Measurements from ENCODE around the gene NCOA3.

Gene NCOA3

DNA sequence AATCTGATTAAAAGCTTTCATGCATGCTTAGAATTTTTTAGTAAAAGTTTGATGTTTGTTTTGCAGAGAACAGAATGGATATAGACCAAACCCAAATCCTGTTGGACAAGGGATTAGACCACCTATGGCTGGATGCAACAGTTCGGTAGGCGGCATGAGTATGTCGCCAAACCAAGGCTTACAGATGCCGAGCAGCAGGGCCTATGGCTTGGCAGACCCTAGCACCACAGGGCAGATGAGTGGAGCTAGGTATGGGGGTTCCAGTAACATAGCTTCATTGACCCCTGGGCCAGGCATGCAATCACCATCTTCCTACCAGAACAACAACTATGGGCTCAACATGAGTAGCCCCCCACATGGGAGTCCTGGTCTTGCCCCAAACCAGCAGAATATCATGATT lies 133.6 kb downstream of the NCOA3 start:
- no peak for DNase-seq (ENCODE audit: low read depth)

- DNase-seq (ENCODE audit: low read depth): no peak
Measured at GRCh38 chr20:47638851-47639250, 137.2 kb downstream of the NCOA3 start.

DNA sequence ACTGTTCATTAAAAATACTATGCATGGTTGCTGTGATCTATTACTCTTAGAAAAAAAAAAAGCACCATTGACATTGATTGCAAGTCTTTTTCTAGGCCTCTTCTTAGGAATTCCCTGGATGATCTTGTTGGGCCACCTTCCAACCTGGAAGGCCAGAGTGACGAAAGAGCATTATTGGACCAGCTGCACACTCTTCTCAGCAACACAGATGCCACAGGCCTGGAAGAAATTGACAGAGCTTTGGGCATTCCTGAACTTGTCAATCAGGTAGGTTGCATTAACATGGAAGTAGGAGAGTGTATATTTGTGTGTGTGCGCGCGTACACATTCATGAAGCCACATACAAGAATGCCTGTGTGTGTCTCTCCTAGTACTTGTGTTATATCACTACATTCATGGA lies 140.4 kb downstream of the NCOA3 start:
- no peak for DNase-seq (ENCODE audit: low read depth)

GRCh38 chr20:47642624-47643023 lies 140.9 kb downstream of the NCOA3 start:
- no peak for DNase-seq (ENCODE audit: low read depth)

DNA sequence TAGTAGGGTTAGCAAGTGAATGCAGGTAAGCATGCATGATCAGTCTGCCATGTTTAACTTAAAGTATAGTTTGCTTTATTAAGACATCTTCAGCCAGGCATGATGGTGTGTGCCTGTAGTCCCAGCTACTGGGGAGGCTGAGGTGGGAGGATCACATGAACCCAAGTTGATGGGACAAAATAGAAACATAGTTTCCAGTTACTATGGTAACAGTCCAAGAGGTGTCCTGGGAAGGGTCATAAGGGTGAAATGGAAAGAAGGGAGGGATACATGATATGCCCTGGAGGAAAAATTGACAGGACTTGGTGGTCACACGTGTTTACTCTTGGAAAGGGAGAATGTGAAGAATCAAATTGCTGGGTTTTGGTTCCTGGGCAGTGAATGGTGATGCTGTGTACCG lies 143.9 kb downstream of the NCOA3 start:
- DNase-seq (ENCODE audit: low read depth): no peak

GRCh38 chr20:47647994-47648393 lies 146.3 kb downstream of the NCOA3 start:
- no peak for DNase-seq (ENCODE audit: low read depth)

DNA sequence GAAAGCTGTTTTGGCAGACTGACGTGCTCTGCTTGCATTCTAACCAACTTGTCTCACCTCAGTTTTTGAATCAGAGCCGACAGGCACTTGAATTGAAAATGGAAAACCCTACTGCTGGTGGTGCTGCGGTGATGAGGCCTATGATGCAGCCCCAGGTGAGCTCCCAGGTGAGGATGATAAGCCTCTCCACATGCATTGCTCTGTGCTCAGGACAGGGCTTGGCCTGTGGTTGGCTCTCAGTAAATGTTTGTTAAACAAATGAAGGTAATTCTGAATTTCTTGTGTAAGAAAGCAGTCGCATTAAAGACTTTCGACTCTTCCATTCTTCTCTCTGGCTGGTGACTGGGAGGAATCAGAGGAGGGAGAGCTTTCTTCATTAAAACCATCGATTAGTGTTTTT lies 147.3 kb downstream of the NCOA3 start:
- DNase-seq (ENCODE audit: low read depth): no peak

GRCh38 chr20:47652301-47652700 lies 150.6 kb downstream of the NCOA3 start:
- no peak for DNase-seq (ENCODE audit: low read depth)

- no peak for DNase-seq (ENCODE audit: low read depth)
Measured at GRCh38 chr20:47652794-47653193, 151.1 kb downstream of the NCOA3 start.

DNA sequence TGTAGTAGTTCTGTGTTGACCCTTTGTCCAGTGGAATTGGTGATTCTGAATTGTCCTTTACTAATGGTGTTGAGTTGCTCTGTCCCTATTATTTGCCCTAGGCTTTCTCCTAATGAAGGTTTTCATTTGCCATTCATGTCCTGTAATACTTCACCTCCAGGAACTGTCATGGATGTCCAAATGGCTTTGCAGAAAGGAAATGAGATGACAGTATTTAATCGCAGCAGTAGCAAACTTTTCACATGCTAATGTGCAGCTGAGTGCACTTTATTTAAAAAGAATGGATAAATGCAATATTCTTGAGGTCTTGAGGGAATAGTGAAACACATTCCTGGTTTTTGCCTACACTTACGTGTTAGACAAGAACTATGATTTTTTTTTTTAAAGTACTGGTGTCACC lies 152.2 kb downstream of the NCOA3 start:
- no peak for DNase-seq (ENCODE audit: low read depth)

- no peak for DNase-seq (ENCODE audit: low read depth)
Measured at GRCh38 chr20:47654370-47654769, 152.7 kb downstream of the NCOA3 start.

- no peak for DNase-seq (ENCODE audit: low read depth)
Measured at GRCh38 chr20:47655635-47656034, 153.9 kb downstream of the NCOA3 start.

- no peak for DNase-seq (ENCODE audit: low read depth)
Measured at GRCh38 chr20:47656318-47656717, 154.6 kb downstream of the NCOA3 start.

GRCh38 chr20:47659904-47660601 lies 158.4 kb downstream of the NCOA3 start:
- no peak for DNase-seq (ENCODE audit: low read depth)

DNA sequence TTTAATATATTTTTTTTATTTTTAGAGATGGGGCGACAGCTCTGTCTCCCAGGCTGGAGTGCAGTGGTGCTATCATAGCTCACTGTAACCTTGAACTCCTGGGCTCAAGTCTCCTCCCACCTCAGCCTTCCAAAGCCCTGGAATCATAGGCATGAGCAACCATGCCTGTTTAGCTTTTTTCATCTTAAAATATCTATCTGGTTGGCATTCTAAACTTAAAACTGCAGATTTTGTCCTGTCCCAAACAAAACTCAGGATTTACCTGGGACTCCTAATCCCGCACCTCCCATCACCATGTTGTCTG lies 158.9 kb downstream of the NCOA3 start:
- no peak for DNase-seq (ENCODE audit: low read depth)

GRCh38 chr20:47660983-47661700 lies 159.5 kb downstream of the NCOA3 start:
- no peak for DNase-seq (ENCODE audit: low read depth)

- no peak for DNase-seq (ENCODE audit: low read depth)
Measured at GRCh38 chr20:47661714-47662113, 160.0 kb downstream of the NCOA3 start.

GRCh38 chr20:47662483-47663353 lies 161.0 kb downstream of the NCOA3 start:
- no peak for DNase-seq (ENCODE audit: low read depth)

DNA sequence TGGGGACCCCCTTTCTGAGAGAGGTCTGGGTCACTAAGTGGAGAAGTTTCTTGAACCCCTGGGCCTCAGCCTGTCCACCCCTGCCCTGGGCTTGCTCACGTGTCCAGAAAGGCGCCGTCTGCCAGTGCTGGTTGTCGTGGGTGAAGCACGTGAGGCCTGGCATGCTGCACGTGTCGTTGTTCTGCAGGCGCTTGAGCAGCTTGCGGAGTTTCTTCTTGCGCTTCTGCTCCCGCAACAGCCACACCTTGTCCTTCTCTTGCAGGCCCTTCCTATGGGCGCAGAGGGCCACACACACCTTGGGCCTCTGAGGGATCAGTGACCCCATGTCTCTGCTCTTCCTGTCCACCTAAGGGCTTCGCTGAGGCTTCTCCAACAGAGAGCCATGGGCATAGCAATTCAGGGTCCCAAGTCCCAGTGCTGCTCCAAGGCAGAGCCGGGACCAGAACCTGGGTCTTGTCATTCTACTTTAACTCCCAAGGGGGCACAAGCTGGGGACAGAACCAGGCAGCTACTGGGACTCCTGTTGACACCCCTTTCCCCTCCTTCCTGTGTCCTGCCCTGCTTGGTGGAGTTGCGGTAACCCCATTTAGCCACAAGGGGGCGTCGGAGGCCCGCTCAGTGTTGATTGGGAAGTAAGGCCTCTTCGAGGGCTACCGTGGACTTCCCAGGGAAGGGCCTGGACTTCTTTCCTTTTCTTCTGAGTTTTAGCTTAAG lies 161.8 kb downstream of the NCOA3 start:
- peak; percentile 52 for DNase-seq (ENCODE audit: low read depth)

GRCh38 chr20:47664068-47664437 lies 162.4 kb downstream of the NCOA3 start:
- no peak for DNase-seq (ENCODE audit: low read depth)

DNA sequence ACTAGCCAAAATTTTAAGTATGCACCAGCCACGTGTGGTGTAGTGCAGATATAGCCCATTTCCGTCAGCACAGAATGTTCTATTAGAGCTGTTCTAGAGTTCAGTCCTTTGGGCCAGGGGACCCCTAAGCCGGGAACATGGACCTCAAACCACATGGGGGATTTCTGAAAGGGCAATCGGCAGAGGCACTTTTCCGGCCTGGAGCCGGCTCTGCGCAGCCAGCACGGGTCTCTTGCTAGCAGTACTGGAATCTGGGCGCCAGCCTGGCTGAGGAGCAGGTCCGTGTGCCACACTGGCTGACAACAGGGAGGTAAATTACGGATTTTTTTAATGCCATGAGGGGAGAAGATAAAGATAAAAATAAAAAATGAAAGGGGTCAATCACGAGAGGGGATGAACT lies 163.1 kb downstream of the NCOA3 start:
- DNase-seq (ENCODE audit: low read depth): no peak

DNA sequence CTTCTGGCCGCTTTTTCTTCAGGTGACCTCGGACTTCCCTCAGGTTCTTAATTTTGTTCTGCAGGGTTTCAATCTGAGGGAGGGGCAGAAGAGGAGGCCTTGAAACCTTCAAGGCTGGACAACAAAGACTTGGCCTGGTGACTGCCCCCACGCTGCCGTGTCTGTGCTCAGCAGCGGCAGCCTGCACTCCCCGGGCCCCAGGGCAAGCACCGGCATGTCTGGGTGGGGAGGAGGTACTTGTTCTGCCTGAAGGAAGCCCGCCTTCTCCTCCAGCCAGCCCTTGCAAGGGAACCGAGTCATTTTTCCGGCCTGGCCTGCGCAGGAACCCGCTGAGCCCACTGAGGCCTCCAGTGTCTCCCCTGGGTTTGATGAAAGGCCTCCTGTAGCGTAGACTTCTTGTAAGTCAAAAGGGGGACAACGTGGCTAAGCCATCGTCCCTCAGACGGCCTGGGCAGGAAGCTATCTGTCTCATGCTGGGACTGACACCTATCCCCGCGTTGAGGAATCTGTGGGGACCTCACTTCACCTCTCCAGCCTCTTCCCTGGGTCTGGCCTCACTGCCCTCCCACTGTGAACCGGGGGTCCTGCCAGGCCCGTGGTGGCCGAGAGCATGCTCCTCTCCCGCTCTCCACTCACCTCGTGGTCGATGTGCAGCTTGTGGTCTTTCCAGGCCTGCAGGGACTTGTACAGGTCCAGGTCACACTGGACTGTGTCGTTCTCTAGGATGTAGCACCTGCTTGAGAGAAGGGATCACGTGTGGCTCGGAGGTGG lies 163.7 kb downstream of the NCOA3 start:
- no peak for DNase-seq (ENCODE audit: low read depth)
